ENCODE measurements around the gene TRAM2. TPM values are rescaled to one million over a fixed set of nuclear protein-coding genes. Genes with fewer than 3 reads are reported as not detected.

TRAM2 gene
- total and polyA plus RNA-seq, 9 of the 15 experiments (the other 6 are each of a cell fraction or from before 2014, with no cell fraction given) = 2.6 to 13.3 (median 8.9) TPM

- FAIRE-seq (no peak), ATAC-seq (no peak), DNase-seq (ENCODE audit: extremely low read depth in 1 of 4, low spot score in 3 of 4) (no peak)
- Histone ChIP-seq H3K36me3 (ENCODE audit: control insufficient read depth, insufficient read depth, low read length) (no peaks in the 10 kb centered on the region), H3K4me3 (no peak overlapping the region), H2AFZ (ENCODE audit: low read depth, low read length) (no peak overlapping the region), H3K79me2 (ENCODE audit: control insufficient read depth, insufficient read depth, low read length) (peaks cover 35% of the 10 kb centered on the region), H3K9me3 (replicated peaks; ENCODE audit: control insufficient read depth, insufficient read depth, low read depth, low read length) (no peaks in the 10 kb centered on the region), H3K27ac (ENCODE audit: extremely low read depth, low read depth, low read length) (no peak overlapping the region), H3K27me3 (ENCODE audit: control insufficient read depth in 2 of 2, insufficient read depth in 2 of 2, low read length in 2 of 2) (no peaks in the 10 kb centered on the region), H4K20me1 (replicated peaks; ENCODE audit: control insufficient read depth, insufficient read depth, low read length) (peaks cover 11% of the 10 kb centered on the region; the same call in 1 of the 2 replicates), H3K9ac (ENCODE audit: insufficient read depth in 1 of 2, low read depth in 2 of 2, low read length in 2 of 2) (no peak overlapping the region), H3K4me1 (replicated peaks in 1 of 2; ENCODE audit: control insufficient read depth in 2 of 2, insufficient read depth in 2 of 2, low read length in 2 of 2) (no peaks in the 10 kb centered on the region; a peak in 2 of 5 replicates), H3K4me2 (ENCODE audit: insufficient read depth, low read length) (no peak overlapping the region), H3K9me1 (ENCODE audit: control insufficient read depth, insufficient read depth, low read length) (no peaks in the 10 kb centered on the region)
- 82% methylated on average over 4 of the region's 4 CpGs for WGBS (ENCODE audit: insufficient coverage, low coverage, missing lambda C conversion rate)
- TF ChIP-seq SRSF9 (IDR thresholded peaks at IDR 0.05; ENCODE audit: borderline replicate concordance, low read depth, low read length) (no peak), ZNF518B (CRISPR knock-in tag; IDR thresholded peaks at IDR 0.05) (no peak), TCF7L2 (IDR thresholded peaks at IDR 0.05; ENCODE audit: low read depth, low read length) (no peak), HDAC3 (IDR thresholded peaks at IDR 0.05; ENCODE audit: borderline replicate concordance, partially characterized antibody) (no peak), ZFP36 (IDR thresholded peaks at IDR 0.05; ENCODE audit: low read depth, low read length, partially characterized antibody) (no peak), JUN (IDR thresholded peaks at IDR 0.05; ENCODE audit: borderline replicate concordance, low read depth, low read length) (no peak), JUN (CRISPR knock-in tag; IDR thresholded peaks at IDR 0.05; ENCODE audit: borderline replicate concordance) (no peak), ELF1 (tag; IDR thresholded peaks at IDR 0.05) (no peak), HNRNPL (IDR thresholded peaks at IDR 0.05; ENCODE audit: low read depth, low read length) (no peak), ZSCAN29 (IDR thresholded peaks at IDR 0.05) (no peak), U2AF1 (optimal IDR thresholded peaks at IDR 0.05; ENCODE audit: low read depth, low read length) (no peak)
- intact Hi-C loops (cut with micrococcal nuclease) (no loop called here), in situ Hi-C loops (cut with MboI) (no loop called here)
- CTCF ChIA-PET (ENCODE audit: low intra/inter-chr PET ratio) = no interaction called here
- POLR2A ChIA-PET = no interaction called here
- no TSS peak for BruUV-seq (replicated peaks)
Measured at GRCh38 chr6:52568320-52568719, 8.5 kb downstream of the TRAM2 start.
